Gastrocnemius medialis (tissue), 4 donors: Measurements from ENCODE around the gene PGAM1. TPM values are rescaled to one million over a fixed set of nuclear protein-coding genes. Genes with fewer than 3 reads are reported as not detected.
"Not testable (repeated sequence)": the region's sequence is repeated elsewhere in the genome, so short reads cannot be mapped to it uniquely, and the experiment has no call there.

ENCODE experiments used
- ATAC-seq, 2 donors: fragments of 150-250 bp; one replicate each; pipeline ENCODE4 v1.9.1; 2016
- DNase-seq, 2 donors: peaks; one replicate each; pipeline ENCODE4 v3.0.0-alpha.2; 2019
- H3K27ac ChIP-seq, 4 donors: fragments of 200-600 bp; sonication (generic); 1 replicate in 1 of 4; 2 replicates in 3 of 4; pipeline ENCODE4 v1.5.1; 2016 to 2018; ENCODE audit warnings: mild to moderate bottlenecking in 2 of 4, moderate library complexity in 1 of 4
- H3K27me3 ChIP-seq, 3 donors: fragments of 200-600 bp; sonication (generic) in 2 of 3; 1 replicate in 1 of 3; 2 replicates in 2 of 3; pipeline versions ENCODE4 v1.5.1 to v1.6.0; 2016 to 2019; ENCODE audit warnings: mild to moderate bottlenecking in 1 of 3, moderate library complexity in 1 of 3
- H3K36me3 ChIP-seq, 2 donors: fragments of 200-600 bp; sonication (generic) in 1 of 2; one replicate each; pipeline ENCODE4 v1.5.1; 2017 to 2018
- H3K4me1 ChIP-seq, 2 donors: fragments of 200-600 bp; sonication (generic) in 1 of 2; one replicate each; pipeline ENCODE4 v1.5.1; 2016 to 2017; ENCODE audit warnings: mild to moderate bottlenecking in 2 of 2
- H3K4me3 ChIP-seq, 4 donors: fragments of 200-600 bp; sonication (generic) in 3 of 4; 1 replicate in 1 of 4; 2 replicates in 3 of 4; pipeline ENCODE4 v1.5.1; 2016 to 2019; ENCODE audit warnings: mild to moderate bottlenecking in 2 of 4
- H3K9me3 ChIP-seq, 3 donors: fragments of 200-600 bp; sonication (generic) in 2 of 3; 1 replicate in 1 of 3; 2 replicates in 2 of 3; pipeline ENCODE4 v1.5.1; 2016 to 2019
- POLR2A ChIP-seq, 2 donors: fragments of 450-650 bp; IDR thresholded peaks; one replicate each; pipeline ENCODE4 v1.6.1; 2017; ENCODE audit warnings: antibody characterized with exemption in 2 of 2, mild to moderate bottlenecking in 2 of 2, moderate library complexity in 2 of 2
- in situ Hi-C, 4 donors: fragments of 200-750 bp; cut with MboI; loops; one replicate each; pipeline versions ENCODE4 v1.15.0 to v1.8.0; 2017; ENCODE audit warnings: low sequenced_read_pairs in 4 of 4
- intact Hi-C: fragments of 100-400 bp; cut with DNase I; formaldehyde crosslinking; loops from one replicate; pipeline ENCODE4 v1.15.1; 2023; ENCODE audit warnings: low total_unique reads
- total RNA-seq, 4 donors: library from RNA; depleted of rRNA; stranded (reverse); fragments of >200 nt; gene quantifications; one replicate each; pipeline versions ENCODE4 v1.1.0 to v1.2.3, GENCODE V29; 2016
- TF ChIP-seq, protein P1 (sequence below), 5 experiments: fragments of 450-650 bp in 3 of 5; fragments of 200-600 bp in 2 of 5; sonication (generic) in 2 of 5; IDR thresholded peaks in 4 of 5; conservative IDR thresholded peaks in 1 of 5; 1 replicate in 4 of 5; 2 replicates in 1 of 5; pipeline ENCODE4 v1.5.1; 2016 to 2019; ENCODE audit warnings: antibody characterized with exemption in 5 of 5, mild to moderate bottlenecking in 3 of 5, moderate library complexity in 3 of 5

Gene PGAM1
- total RNA-seq, 4 donors from 2014 or later, result 41.0 to 72.1 (median 62.2) TPM

GRCh38 chr10:97411406-97411805 is 14.6 kb upstream of the PGAM1 start:
- DNase-seq (no peak), ATAC-seq (no peak)
- peaks cover 4 to 9% of the 10 kb centered on the region in 2 donors for H3K4me1 ChIP-seq
- H3K36me3 ChIP-seq, result no peaks in the 10 kb centered on the region
- H3K27ac ChIP-seq, result no peak overlapping the region
- TF ChIP-seq, protein P1, sequence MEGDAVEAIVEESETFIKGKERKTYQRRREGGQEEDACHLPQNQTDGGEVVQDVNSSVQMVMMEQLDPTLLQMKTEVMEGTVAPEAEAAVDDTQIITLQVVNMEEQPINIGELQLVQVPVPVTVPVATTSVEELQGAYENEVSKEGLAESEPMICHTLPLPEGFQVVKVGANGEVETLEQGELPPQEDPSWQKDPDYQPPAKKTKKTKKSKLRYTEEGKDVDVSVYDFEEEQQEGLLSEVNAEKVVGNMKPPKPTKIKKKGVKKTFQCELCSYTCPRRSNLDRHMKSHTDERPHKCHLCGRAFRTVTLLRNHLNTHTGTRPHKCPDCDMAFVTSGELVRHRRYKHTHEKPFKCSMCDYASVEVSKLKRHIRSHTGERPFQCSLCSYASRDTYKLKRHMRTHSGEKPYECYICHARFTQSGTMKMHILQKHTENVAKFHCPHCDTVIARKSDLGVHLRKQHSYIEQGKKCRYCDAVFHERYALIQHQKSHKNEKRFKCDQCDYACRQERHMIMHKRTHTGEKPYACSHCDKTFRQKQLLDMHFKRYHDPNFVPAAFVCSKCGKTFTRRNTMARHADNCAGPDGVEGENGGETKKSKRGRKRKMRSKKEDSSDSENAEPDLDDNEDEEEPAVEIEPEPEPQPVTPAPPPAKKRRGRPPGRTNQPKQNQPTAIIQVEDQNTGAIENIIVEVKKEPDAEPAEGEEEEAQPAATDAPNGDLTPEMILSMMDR (IDR thresholded peaks at IDR 0.05 in 4 of 5, conservative IDR thresholded peaks at IDR 0.05 in 1 of 5), result no peak
- no peak for TF ChIP-seq POLR2A (IDR thresholded peaks at IDR 0.05)
- H3K9me3 ChIP-seq, result no peaks in the 10 kb centered on the region
- intact Hi-C loops, result no loop called here
- in situ Hi-C loops, result no loop called here
- no peaks in the 10 kb centered on the region for H3K27me3 ChIP-seq
- no peak overlapping the region for H3K4me3 ChIP-seq

DNA sequence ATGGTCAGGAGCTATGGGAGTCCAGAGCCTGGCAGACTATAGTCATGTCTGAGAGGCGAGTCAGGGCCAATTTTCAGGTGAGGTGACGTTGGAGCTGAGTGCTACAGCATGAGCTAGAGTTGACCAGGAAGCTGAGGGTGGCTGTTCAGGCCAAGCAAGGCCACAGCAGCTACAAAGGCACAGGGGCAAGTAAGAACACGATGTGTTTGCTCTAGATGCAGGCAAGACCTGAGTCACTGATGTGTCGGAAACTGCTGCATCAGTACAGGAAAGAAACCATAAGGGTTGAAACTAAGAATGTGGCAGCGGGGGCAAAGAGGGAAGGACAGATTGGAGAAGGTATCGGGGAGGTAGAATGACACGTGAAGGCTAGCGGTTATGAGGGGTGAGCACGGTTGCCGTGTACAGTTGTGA is 13.1 kb upstream of the PGAM1 start:
- ATAC-seq (no peak), DNase-seq (no peak)
- in situ Hi-C loops (no loop called here), intact Hi-C loops (no loop called here)
- Histone ChIP-seq H3K27me3 (no peaks in the 10 kb centered on the region), H3K27ac (no peak overlapping the region), H3K9me3 (no peaks in the 10 kb centered on the region), H3K4me3 (no peak overlapping the region), H3K4me1 (no peaks in the 10 kb centered on the region), H3K36me3 (no peaks in the 10 kb centered on the region)
- TF ChIP-seq, protein P1 (IDR thresholded peaks at IDR 0.05 in 4 of 5, conservative IDR thresholded peaks at IDR 0.05 in 1 of 5), result no peak
- TF ChIP-seq POLR2A (IDR thresholded peaks at IDR 0.05), result no peak

GRCh38 chr10:97416565-97416964 is 9.4 kb upstream of the PGAM1 start:
- H3K4me3 ChIP-seq, result no peak overlapping the region
- H3K27me3 ChIP-seq, result no peaks in the 10 kb centered on the region
- no peaks in the 10 kb centered on the region for H3K4me1 ChIP-seq
- TF ChIP-seq, protein P1 (IDR thresholded peaks at IDR 0.05 in 4 of 5, conservative IDR thresholded peaks at IDR 0.05 in 1 of 5), result no peak
- TF ChIP-seq POLR2A (IDR thresholded peaks at IDR 0.05), result no peak
- no peak overlapping the region for H3K27ac ChIP-seq
- no peaks in the 10 kb centered on the region for H3K9me3 ChIP-seq
- DNase-seq, result no peak
- intact Hi-C loops (no loop called here), in situ Hi-C loops (no loop called here)
- no peaks in the 10 kb centered on the region for H3K36me3 ChIP-seq
- ATAC-seq, result no peak

GRCh38 chr10:97423757-97424098 is 2.3 kb upstream of the PGAM1 start:
- in situ Hi-C loops, H3K9me3 ChIP-seq, ATAC-seq, H3K4me3 ChIP-seq, DNase-seq, H3K27me3 ChIP-seq, H3K36me3 ChIP-seq: not testable (repeated sequence)
- H3K27ac ChIP-seq, result peak overlapping the region in 1 of 4 donors; percentile 16
- intact Hi-C loops, result loop anchor here (10.0 kb wide), 1 partner anchor 211 kb away; the partner anchor contains the start of gene MORN4
- peaks cover 18 to 20% of the 10 kb centered on the region in 2 donors for H3K4me1 ChIP-seq

DNA sequence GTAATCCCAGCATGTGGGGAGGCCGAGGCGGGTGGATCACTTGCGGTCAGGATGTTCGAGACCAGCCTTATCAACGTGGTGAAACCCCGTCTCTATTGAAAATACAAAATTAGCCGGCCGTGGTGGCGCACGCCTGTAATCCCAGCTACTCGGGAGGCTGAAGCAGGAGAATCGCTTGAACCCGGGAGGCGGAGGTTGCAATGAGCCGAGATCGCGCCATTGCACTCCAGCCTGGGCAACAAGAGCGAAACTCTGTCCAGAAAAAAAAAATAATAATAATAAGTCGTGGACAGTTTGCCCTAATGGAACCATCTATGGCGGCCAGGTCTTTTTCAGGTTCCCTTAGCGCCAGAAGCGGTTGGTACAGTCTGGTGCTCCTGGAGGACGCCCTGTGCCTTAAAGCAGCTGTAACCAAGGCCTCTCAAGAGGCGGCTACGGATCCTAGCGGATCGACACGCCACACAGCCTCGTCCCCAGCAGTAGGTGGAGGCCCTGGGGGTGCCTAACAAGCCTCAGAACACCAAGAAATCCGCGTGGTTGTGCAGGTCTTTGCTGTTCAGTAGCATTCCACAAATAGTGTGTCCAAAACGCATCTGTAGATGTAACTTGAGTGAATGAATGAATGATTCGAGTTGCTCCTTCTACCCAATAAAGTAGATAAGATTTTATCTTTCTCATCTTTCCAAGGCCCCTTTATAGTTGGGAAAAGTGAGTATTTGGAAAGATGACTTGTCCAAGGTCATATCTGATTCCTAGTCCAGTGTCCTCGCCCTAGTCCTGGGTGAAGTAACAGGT is 982 bp downstream of the PGAM1 start:
- peak overlapping the region; percentile 73 to 98 (median 83) for H3K4me3 ChIP-seq
- intact Hi-C loops, result loop anchor here (1.0 to 10.0 kb wide), 3 partner anchors 19 to 208 kb away; partner anchors contain the start of genes EXOSC1, MORN4, RRP12 and ZDHHC16
- in situ Hi-C loops, result no loop called here

More for the DNA sequence above, 982 bp downstream of the PGAM1 start:
- Histone ChIP-seq H3K9me3 (no peaks in the 10 kb centered on the region), H3K4me1 (peaks cover 18 to 20% of the 10 kb centered on the region in 2 donors), H3K27ac (peak overlapping the region; percentile 80 to 91 (median 84)), H3K27me3 (no peaks in the 10 kb centered on the region), H3K36me3 (peaks cover 0 to 28% of the 10 kb centered on the region in 2 donors)
- no peak for DNase-seq
- no peak for TF ChIP-seq POLR2A (IDR thresholded peaks at IDR 0.05)
- TF ChIP-seq, protein P1 (IDR thresholded peaks at IDR 0.05 in 4 of 5, conservative IDR thresholded peaks at IDR 0.05 in 1 of 5), result no peak
- ATAC-seq, result no peak
